ENCODE measurements around the gene ZNF655. TPM values are rescaled to one million over a fixed set of nuclear protein-coding genes. Genes with fewer than 3 reads are reported as not detected.
"Not testable (repeated sequence)": the region's sequence is repeated elsewhere in the genome, so short reads cannot be mapped to it uniquely, and the experiment has no call there.

Gene ZNF655
- total RNA-seq, 2 experiments from 2014 or later = 101 to 108 TPM

GRCh38 chr7:99545308-99545707, 13.1 kb upstream of the ZNF655 start:
- H3K4me3 Mint-ChIP-seq; H3K27ac Mint-ChIP-seq; H3K27me3 Mint-ChIP-seq (ENCODE audit: low read depth); DNase-seq; POLR2A ChIA-PET; H3K4me1 Mint-ChIP-seq (ENCODE audit: low read depth); CTCF ChIA-PET; ATAC-seq: not testable (repeated sequence)
- H3K36me3 Mint-ChIP-seq (ENCODE audit: low read depth) = peaks cover 46% of the 10 kb centered on the region
- peaks cover 29% of the 10 kb centered on the region for H3K9me3 Mint-ChIP-seq (ENCODE audit: insufficient read depth)

DNA sequence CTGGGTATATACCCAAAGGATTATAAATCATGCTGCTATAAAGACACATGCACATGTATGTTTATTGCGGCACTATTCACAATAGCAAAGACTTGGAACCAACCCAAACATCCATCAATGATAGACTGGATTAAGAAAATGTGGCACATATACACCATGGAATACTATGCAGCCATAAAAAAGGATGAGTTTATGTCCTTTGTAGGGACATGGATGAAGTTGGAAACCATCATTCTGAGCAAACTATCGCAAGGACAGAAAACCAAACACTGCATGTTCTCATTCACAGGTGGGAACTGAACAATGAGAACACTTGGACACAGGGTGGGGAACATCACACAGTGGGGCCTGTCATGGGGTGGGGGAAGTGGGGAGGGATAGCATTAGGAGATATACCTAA, 8.9 kb upstream of the ZNF655 start:
- CTCF ChIA-PET; H3K27me3 Mint-ChIP-seq (ENCODE audit: low read depth); H3K27ac Mint-ChIP-seq; H3K4me3 Mint-ChIP-seq; DNase-seq; POLR2A ChIA-PET; ATAC-seq: not testable (repeated sequence)
- Mint-ChIP-seq H3K4me1 (ENCODE audit: low read depth) (peaks cover 29% of the 10 kb centered on the region), H3K36me3 (ENCODE audit: low read depth) (peaks cover 48% of the 10 kb centered on the region), H3K9me3 (ENCODE audit: insufficient read depth) (peaks cover 10% of the 10 kb centered on the region)

DNA sequence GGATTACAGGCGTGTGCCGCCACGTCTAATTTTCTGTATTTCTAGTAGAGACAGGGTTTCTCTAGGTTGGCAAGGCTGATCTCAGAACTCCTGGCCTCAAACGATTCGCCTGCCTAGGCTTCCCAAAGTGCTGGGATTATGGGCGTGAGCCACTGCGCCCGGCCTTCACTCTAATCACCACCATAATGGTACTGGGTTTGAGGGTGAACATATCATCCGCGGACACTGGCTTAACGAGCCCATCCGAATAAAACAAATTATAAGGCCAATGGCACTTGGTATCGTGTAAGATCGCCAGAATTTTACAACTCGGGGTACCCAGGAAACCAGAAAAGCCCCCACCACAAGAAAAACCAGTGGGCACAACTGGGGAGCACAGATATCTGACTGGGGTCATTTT, 7.1 kb upstream of the ZNF655 start:
- CTCF ChIA-PET = interaction anchor here (1.2 kb wide), 1 partner anchor 26 kb away, joined by 5 read pairs; no protein-coding TSS in a partner anchor
- peaks cover 59% of the 10 kb centered on the region for H3K36me3 Mint-ChIP-seq (ENCODE audit: low read depth)

DNA sequence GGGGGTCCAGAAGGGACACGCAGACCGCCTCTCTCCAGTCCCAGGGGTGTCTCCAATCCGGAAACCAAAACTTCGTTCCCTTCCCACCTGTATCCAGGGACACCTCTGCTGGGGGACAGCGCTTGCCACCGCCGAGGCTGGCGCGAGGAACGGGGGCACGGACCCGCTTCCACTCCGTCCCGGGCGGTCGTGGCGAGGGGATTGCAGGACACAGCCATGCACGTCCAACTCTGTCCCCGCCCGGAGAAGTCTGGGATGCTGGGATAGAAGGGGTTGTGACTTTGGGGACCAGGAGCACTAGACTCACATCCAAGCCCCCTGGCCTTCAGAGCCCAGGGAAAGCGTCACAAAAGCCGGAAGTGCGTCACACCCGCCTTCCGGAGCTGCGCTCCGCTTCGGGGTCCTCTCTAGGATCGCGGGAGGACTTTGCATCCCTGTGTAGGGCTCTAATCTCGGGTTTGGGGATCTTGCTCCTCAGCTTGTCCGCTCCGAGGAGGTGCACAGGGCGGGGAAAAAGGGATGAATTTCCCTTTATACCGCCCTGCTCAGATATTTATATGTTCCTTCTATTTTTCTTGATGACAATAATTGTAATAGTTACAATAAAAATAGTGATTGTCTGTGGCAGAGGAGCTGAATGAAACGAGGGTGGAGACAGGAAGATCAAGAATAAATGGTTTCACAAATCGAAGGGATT, 6.5 kb upstream of the ZNF655 start, which contains the start of gene FAM200A:
Gene FAM200A, minus strand, starts transcription at position 348 of the 697 bp plus-strand sequence. CDS start 3,707 bp downstream, outside the sequence.
- Mint-ChIP-seq H3K27me3 (ENCODE audit: low read depth) (no peaks in the 10 kb centered on the region), H3K9me3 (ENCODE audit: insufficient read depth) (peaks cover 5% of the 10 kb centered on the region), H3K36me3 (ENCODE audit: low read depth) (peaks cover 54% of the 10 kb centered on the region), H3K27ac (peak within 1 kb of the TSS; percentile 95), H3K4me1 (ENCODE audit: low read depth) (peaks cover 39% of the 10 kb centered on the region), H3K4me3 (peak within 1 kb of the TSS; percentile 92)
- ChIA-PET POLR2A (interaction anchor here (0.6 to 1.2 kb wide), 9 partner anchors 14 to 575 kb away, joined by 3 to 10 read pairs (median 3); partner anchors contain the start of genes MBLAC1, ZNF394 and ZSCAN25), CTCF (interaction anchor here (1.2 kb wide), 1 partner anchor 27 kb away, joined by 5 read pairs; no protein-coding TSS in a partner anchor)
- ATAC-seq (peak; percentile 99), DNase-seq (peak; percentile 90)

More for the DNA sequence above, 7.1 kb upstream of the ZNF655 start:
- DNase-seq (no peak), ATAC-seq (no peak)
- POLR2A ChIA-PET = interaction anchor here (0.6 to 1.2 kb wide), 5 partner anchors 47 to 409 kb away, joined by 3 to 10 read pairs (median 3); partner anchors contain the start of genes ZKSCAN5 and ZNF394
- H3K27ac Mint-ChIP-seq = peak overlapping the region; percentile 95
- H3K9me3 Mint-ChIP-seq (ENCODE audit: insufficient read depth) = peaks cover 10% of the 10 kb centered on the region
- no peaks in the 10 kb centered on the region for H3K27me3 Mint-ChIP-seq (ENCODE audit: low read depth)
- peak overlapping the region; percentile 92 for H3K4me3 Mint-ChIP-seq
- H3K4me1 Mint-ChIP-seq (ENCODE audit: low read depth) = peaks cover 36% of the 10 kb centered on the region

GRCh38 chr7:99553039-99553438, 5.4 kb upstream of the ZNF655 start:
- Mint-ChIP-seq H3K27me3 (ENCODE audit: low read depth) (no peaks in the 10 kb centered on the region), H3K36me3 (ENCODE audit: low read depth) (peaks cover 53% of the 10 kb centered on the region), H3K9me3 (ENCODE audit: insufficient read depth) (no peaks in the 10 kb centered on the region), H3K4me1 (ENCODE audit: low read depth) (peaks cover 45% of the 10 kb centered on the region), H3K27ac (no peak overlapping the region), H3K4me3 (no peak overlapping the region)
- DNase-seq (no peak), ATAC-seq (no peak)
- ChIA-PET POLR2A (interaction anchor here (1.1 to 1.2 kb wide), 2 partner anchors 48 to 53 kb away, joined by 3 to 4 read pairs; partner anchors contain the start of gene ZNF394), CTCF (no interaction called here)

GRCh38 chr7:99554939-99555338, 3.5 kb upstream of the ZNF655 start:
- Mint-ChIP-seq H3K4me3 (no peak overlapping the region), H3K9me3 (ENCODE audit: insufficient read depth) (no peaks in the 10 kb centered on the region), H3K36me3 (ENCODE audit: low read depth) (peaks cover 47% of the 10 kb centered on the region), H3K27me3 (ENCODE audit: low read depth) (no peaks in the 10 kb centered on the region), H3K4me1 (ENCODE audit: low read depth) (peaks cover 44% of the 10 kb centered on the region), H3K27ac (no peak overlapping the region)
- no peak for DNase-seq
- ChIA-PET POLR2A (no interaction called here), CTCF (no interaction called here)
- ATAC-seq = no peak

DNA sequence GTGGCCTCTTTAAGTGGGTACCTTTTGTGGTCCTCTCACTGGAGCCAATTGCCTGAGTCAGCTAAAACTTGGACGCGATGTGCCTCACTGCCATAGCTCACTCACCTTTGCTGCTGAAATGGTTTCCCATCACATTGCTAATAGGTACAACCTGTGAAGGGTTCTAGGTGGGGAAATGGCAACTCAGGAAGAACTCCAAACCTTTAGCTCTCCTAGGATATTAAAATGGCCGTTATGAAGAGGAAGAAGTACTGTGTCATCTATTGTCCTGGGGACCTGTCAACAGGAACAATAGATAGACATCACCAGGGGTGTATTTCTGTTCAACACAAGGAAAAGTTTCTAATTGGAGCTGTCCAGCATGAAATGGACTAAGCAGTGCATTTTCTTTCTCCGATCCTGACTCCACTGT, 1.2 kb upstream of the ZNF655 start:
- H3K36me3 Mint-ChIP-seq (ENCODE audit: low read depth) = peaks cover 62% of the 10 kb centered on the region
- DNase-seq (no peak), ATAC-seq (no peak)
- peak overlapping the region; percentile 100 for H3K27ac Mint-ChIP-seq
- H3K9me3 Mint-ChIP-seq (ENCODE audit: insufficient read depth) = no peaks in the 10 kb centered on the region
- CTCF ChIA-PET = interaction anchor here (1.1 to 2.8 kb wide), 3 partner anchors 59 to 98 kb away, joined by 3 to 12 read pairs (median 5); partner anchors contain the start of gene ZSCAN25
- H3K4me1 Mint-ChIP-seq (ENCODE audit: low read depth) = peaks cover 49% of the 10 kb centered on the region
- peak overlapping the region; percentile 100 for H3K4me3 Mint-ChIP-seq
- POLR2A ChIA-PET = interaction anchor here (1.2 to 5.4 kb wide), 14 partner anchors 24 to 1138 kb away, joined by 3 to 57 read pairs (median 8); partner anchors contain the start of genes BUD31, PDAP1, TRIM4 and ZKSCAN1
- H3K27me3 Mint-ChIP-seq (ENCODE audit: low read depth) = no peaks in the 10 kb centered on the region

DNA sequence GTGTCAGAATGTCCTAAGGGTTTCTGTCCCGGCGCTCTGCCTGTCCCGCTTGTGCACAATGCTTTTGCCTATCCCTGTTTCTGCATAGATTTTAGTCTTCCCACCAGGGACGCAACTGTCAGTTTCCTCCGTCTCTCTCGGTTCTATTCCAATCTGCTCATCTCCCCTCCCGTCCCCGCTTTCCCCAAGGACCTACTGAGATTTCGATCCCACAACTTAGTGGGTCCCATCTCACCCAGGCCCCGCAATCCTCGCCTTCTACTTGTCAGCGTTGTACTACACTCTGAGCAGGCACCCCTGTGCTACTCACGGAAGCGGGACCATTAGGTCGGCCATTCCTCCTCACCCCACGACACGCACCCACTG, 519 bp upstream of the ZNF655 start:
- CTCF ChIA-PET = interaction anchor here (0.8 to 2.8 kb wide), 6 partner anchors 32 to 99 kb away, joined by 3 to 12 read pairs (median 4); partner anchors contain the start of genes ZNF394 and ZSCAN25
- Mint-ChIP-seq H3K27ac (peak overlapping the region; percentile 100), H3K36me3 (ENCODE audit: low read depth) (peaks cover 69% of the 10 kb centered on the region), H3K9me3 (ENCODE audit: insufficient read depth) (no peaks in the 10 kb centered on the region), H3K4me1 (ENCODE audit: low read depth) (peaks cover 51% of the 10 kb centered on the region), H3K4me3 (peak overlapping the region; percentile 100), H3K27me3 (ENCODE audit: low read depth) (no peaks in the 10 kb centered on the region)
- ATAC-seq (peak; percentile 78), DNase-seq (no peak)
- POLR2A ChIA-PET = interaction anchor here (0.5 to 5.4 kb wide), 33 partner anchors 10 to 1137 kb away, joined by 3 to 57 read pairs (median 4); partner anchors contain the start of genes AP4M1, ARPC1B, ATP5MF and BUD31

- CTCF ChIA-PET = interaction anchor here (0.8 to 2.8 kb wide), 6 partner anchors 45 to 542 kb away, joined by 3 to 12 read pairs (median 4); partner anchors contain the start of genes AP4M1, MCM7, TRIM4 and ZNF394
- Mint-ChIP-seq H3K27me3 (ENCODE audit: low read depth) (no peaks in the 10 kb centered on the region), H3K4me1 (ENCODE audit: low read depth) (peaks cover 56% of the 10 kb centered on the region), H3K4me3 (peak overlapping the region; percentile 100), H3K36me3 (ENCODE audit: low read depth) (peaks cover 68% of the 10 kb centered on the region), H3K27ac (peak overlapping the region; percentile 100), H3K9me3 (ENCODE audit: insufficient read depth) (no peaks in the 10 kb centered on the region)
- POLR2A ChIA-PET = interaction anchor here (0.6 to 5.4 kb wide), 17 partner anchors 8 to 1315 kb away, joined by 3 to 57 read pairs (median 13); partner anchors contain the start of genes BUD31, PDAP1, SRRT and ZKSCAN5
- no peak for ATAC-seq
- DNase-seq = no peak
Observed at GRCh38 chr7:99559175-99559915, 903 bp downstream of the ZNF655 start.

GRCh38 chr7:99560834-99561736, 2.6 kb downstream of the ZNF655 start:
- Mint-ChIP-seq H3K4me3 (peak overlapping the region; percentile 100), H3K27ac (peak overlapping the region; percentile 66), H3K36me3 (ENCODE audit: low read depth) (peaks cover 67% of the 10 kb centered on the region), H3K9me3 (ENCODE audit: insufficient read depth) (no peaks in the 10 kb centered on the region), H3K27me3 (ENCODE audit: low read depth) (no peaks in the 10 kb centered on the region), H3K4me1 (ENCODE audit: low read depth) (peaks cover 53% of the 10 kb centered on the region)
- ChIA-PET CTCF (no interaction called here), POLR2A (interaction anchor here (0.6 to 5.4 kb wide), 4 partner anchors 55 to 460 kb away, joined by 3 to 57 read pairs (median 24); partner anchors contain the start of genes BUD31, PDAP1, ZNF394 and ZSCAN25)
- DNase-seq (no peak), ATAC-seq (no peak)

DNA sequence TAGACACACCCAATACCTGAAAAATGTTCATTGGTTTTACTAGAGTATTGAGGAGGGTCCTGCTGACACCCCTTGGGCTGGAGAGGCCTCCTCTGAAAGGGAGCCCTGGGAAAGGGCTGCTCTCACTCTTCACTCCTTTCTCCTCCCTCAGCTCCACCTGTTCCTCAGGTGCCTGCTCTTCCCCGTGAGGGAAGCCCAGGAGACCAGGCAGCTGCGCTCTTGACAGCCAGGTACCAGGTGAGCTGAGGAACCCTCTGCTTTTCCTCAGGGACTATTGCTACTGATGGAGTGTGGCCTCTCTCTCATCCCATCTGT, 3.3 kb downstream of the ZNF655 start:
- no peaks in the 10 kb centered on the region for H3K27me3 Mint-ChIP-seq (ENCODE audit: low read depth)
- H3K9me3 Mint-ChIP-seq (ENCODE audit: insufficient read depth) = no peaks in the 10 kb centered on the region
- peaks cover 68% of the 10 kb centered on the region for H3K36me3 Mint-ChIP-seq (ENCODE audit: low read depth)
- POLR2A ChIA-PET = no interaction called here
- H3K4me1 Mint-ChIP-seq (ENCODE audit: low read depth) = peaks cover 51% of the 10 kb centered on the region
- DNase-seq (no peak), ATAC-seq (no peak)
- CTCF ChIA-PET = no interaction called here
- no peak overlapping the region for H3K4me3 Mint-ChIP-seq
- H3K27ac Mint-ChIP-seq = no peak overlapping the region
